GM13977 (cell line): ENCODE measurements around the gene DNASE1L3.

Experiments used
- DNase-seq: peaks from one replicate; pipeline ENCODE4 v3.0.0; 2012; ENCODE audit warnings: low spot score
- CTCF ChIP-seq: IDR thresholded peaks from 2 replicates; pipeline ENCODE4 v1.5.1; 2012; ENCODE audit warnings: mild to moderate bottlenecking, control low read depth; ENCODE audit not compliant: insufficient read depth; ENCODE audit errors: extremely low read depth, missing control alignments
- in situ Hi-C: fragments of 300-500 bp; cut with MboI; formaldehyde crosslinking; loops from one replicate; pipeline ENCODE4 v1.12.0; 2022; ENCODE audit warnings: low sequenced_read_pairs, low pct_unique_long_range_greater_than_20kb, mixed read lengths, inconsistent platforms; ENCODE audit not compliant: unreplicated experiment

Gene DNASE1L3

GRCh38 chr3:58210761-58211460 lies at the start of gene DNASE1L3:
Gene DNASE1L3, minus strand, starts transcription at chr3:58210972. Its CDS starts 66 bp downstream, at chr3:58210906.
- in situ Hi-C loops, result no loop called here
- TF ChIP-seq CTCF, result no peak
- no peak for DNase-seq

- TF ChIP-seq CTCF, result no peak
- no peak for DNase-seq
- in situ Hi-C loops, result no loop called here
These were observed 49.5 kb upstream of the DNASE1L3 start for GRCh38 chr3:58260261-58260731.

GRCh38 chr3:58258392-58259055 lies 47.8 kb upstream of the DNASE1L3 start:
- DNase-seq, result no peak
- no peak for TF ChIP-seq CTCF
- in situ Hi-C loops, result no loop called here

GRCh38 chr3:58256511-58256910 lies 45.7 kb upstream of the DNASE1L3 start:
- in situ Hi-C loops, result no loop called here
- no peak for TF ChIP-seq CTCF
- DNase-seq, result no peak

GRCh38 chr3:58256061-58256460 lies 45.3 kb upstream of the DNASE1L3 start:
- TF ChIP-seq CTCF, result no peak
- in situ Hi-C loops, result no loop called here
- no peak for DNase-seq

GRCh38 chr3:58254144-58254543 lies 43.4 kb upstream of the DNASE1L3 start:
- in situ Hi-C loops, result no loop called here
- no peak for TF ChIP-seq CTCF
- DNase-seq, result no peak
